Measurements from ENCODE around the gene RHEB. TPM values are rescaled to one million over a fixed set of nuclear protein-coding genes. Genes with fewer than 3 reads are reported as not detected.
A peak's percentile ranks its signal among the peaks of the same experiment; 100 is the strongest.

Gene RHEB
- total RNA-seq, 1 donor from 2014 or later = 88.2 TPM

DNA sequence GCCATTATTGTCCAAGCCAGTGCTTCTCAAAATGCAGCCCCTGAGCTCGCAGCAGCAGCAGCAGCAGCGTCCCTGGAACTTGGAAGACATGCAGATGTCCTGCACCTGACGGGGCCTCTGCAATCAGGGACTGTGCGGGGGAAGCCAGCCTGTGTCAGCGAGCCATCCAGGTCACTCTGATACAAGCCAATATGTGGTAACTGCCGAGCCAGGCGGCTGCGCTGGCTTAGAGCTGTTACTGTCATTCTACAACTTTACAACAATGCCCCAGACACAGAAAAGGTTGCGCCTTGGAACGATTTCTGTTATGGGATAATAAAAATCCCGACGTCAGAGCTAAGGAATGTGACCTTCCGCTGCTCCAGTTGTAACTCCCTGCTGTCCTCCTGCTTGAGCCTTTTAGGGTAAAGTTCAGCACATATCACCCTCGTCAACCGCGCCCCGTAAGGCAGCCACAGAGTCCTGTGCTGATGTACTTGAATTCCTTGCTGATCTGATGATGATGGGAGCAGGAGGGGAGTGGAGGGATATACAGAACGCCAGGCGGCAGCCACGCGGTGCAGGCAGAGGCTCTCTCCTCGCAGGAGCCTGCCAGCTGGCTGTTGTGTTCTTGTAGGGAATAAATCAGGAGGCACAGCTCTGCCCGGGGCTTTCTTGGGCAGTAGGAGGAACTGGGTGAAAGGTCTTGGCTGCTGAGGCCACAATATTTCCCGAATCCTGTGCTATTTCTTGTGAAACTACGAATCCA, 59.8 kb downstream of the RHEB start:
- peaks cover 19% of the 10 kb centered on the region for H3K4me1 Mint-ChIP-seq (ENCODE audit: low read depth, unreplicated experiment)
- H3K9me3 Mint-ChIP-seq (ENCODE audit: unreplicated experiment) = peaks cover 2% of the 10 kb centered on the region
- H3K27me3 Mint-ChIP-seq (ENCODE audit: unreplicated experiment) = no peaks in the 10 kb centered on the region
- peak; percentile 40 for DNase-seq
- peaks cover 25% of the 10 kb centered on the region for H3K36me3 Mint-ChIP-seq (ENCODE audit: unreplicated experiment)
- H3K27ac Mint-ChIP-seq (ENCODE audit: unreplicated experiment) = peak overlapping the region; percentile 62
- no peak for TF ChIP-seq CTCF (IDR thresholded peaks at IDR 0.05; ENCODE audit: partially characterized antibody, unreplicated experiment)
- peak overlapping the region; percentile 49 for H3K4me3 Mint-ChIP-seq (ENCODE audit: unreplicated experiment)

DNA sequence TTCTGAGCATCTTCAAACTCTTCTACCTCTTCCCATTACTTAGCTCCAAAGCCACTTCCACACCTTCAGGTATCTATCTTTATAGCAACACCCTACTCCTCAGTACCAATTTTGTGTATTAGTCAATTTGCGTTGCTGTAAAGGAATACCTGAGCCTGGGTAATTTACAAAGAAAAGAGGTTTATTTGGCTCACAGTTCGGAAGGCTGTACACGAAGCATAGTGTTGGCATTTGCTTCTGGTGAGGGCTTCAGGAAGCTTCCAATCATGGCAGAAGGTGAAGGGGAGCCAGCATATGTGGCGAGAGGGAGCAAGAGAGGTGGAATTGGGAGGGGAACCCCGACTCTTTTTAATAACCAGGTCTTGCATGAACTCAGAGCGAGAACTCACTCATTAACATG, 62.2 kb downstream of the RHEB start:
- TF ChIP-seq CTCF (IDR thresholded peaks at IDR 0.05; ENCODE audit: partially characterized antibody, unreplicated experiment) = no peak
- H3K4me3 Mint-ChIP-seq (ENCODE audit: unreplicated experiment) = no peak overlapping the region
- H3K9me3 Mint-ChIP-seq (ENCODE audit: unreplicated experiment) = no peaks in the 10 kb centered on the region
- DNase-seq = no peak
- no peak overlapping the region for H3K27ac Mint-ChIP-seq (ENCODE audit: unreplicated experiment)
- peaks cover 24% of the 10 kb centered on the region for H3K4me1 Mint-ChIP-seq (ENCODE audit: low read depth, unreplicated experiment)
- H3K27me3 Mint-ChIP-seq (ENCODE audit: unreplicated experiment) = no peaks in the 10 kb centered on the region
- H3K36me3 Mint-ChIP-seq (ENCODE audit: unreplicated experiment) = peaks cover 9% of the 10 kb centered on the region

- peaks cover 2% of the 10 kb centered on the region for H3K9me3 Mint-ChIP-seq (ENCODE audit: unreplicated experiment)
- peaks cover 24% of the 10 kb centered on the region for H3K4me1 Mint-ChIP-seq (ENCODE audit: low read depth, unreplicated experiment)
- H3K36me3 Mint-ChIP-seq (ENCODE audit: unreplicated experiment) = peaks cover 7% of the 10 kb centered on the region
- no peak overlapping the region for H3K4me3 Mint-ChIP-seq (ENCODE audit: unreplicated experiment)
- H3K27me3 Mint-ChIP-seq (ENCODE audit: unreplicated experiment) = no peaks in the 10 kb centered on the region
- TF ChIP-seq CTCF (IDR thresholded peaks at IDR 0.05; ENCODE audit: partially characterized antibody, unreplicated experiment) = no peak
- H3K27ac Mint-ChIP-seq (ENCODE audit: unreplicated experiment) = no peak overlapping the region
- DNase-seq = no peak
Observed at GRCh38 chr7:151456782-151457181, 62.9 kb downstream of the RHEB start.

- H3K27ac Mint-ChIP-seq (ENCODE audit: unreplicated experiment) = no peak overlapping the region
- no peak for TF ChIP-seq CTCF (IDR thresholded peaks at IDR 0.05; ENCODE audit: partially characterized antibody, unreplicated experiment)
- H3K4me1 Mint-ChIP-seq (ENCODE audit: low read depth, unreplicated experiment) = peaks cover 24% of the 10 kb centered on the region
- H3K9me3 Mint-ChIP-seq (ENCODE audit: unreplicated experiment) = peaks cover 2% of the 10 kb centered on the region
- no peaks in the 10 kb centered on the region for H3K27me3 Mint-ChIP-seq (ENCODE audit: unreplicated experiment)
- peaks cover 7% of the 10 kb centered on the region for H3K36me3 Mint-ChIP-seq (ENCODE audit: unreplicated experiment)
- DNase-seq = no peak
- no peak overlapping the region for H3K4me3 Mint-ChIP-seq (ENCODE audit: unreplicated experiment)
Observed at GRCh38 chr7:151456276-151456675, 63.4 kb downstream of the RHEB start.

GRCh38 chr7:151455690-151456089, 64.0 kb downstream of the RHEB start:
- peaks cover 7% of the 10 kb centered on the region for H3K36me3 Mint-ChIP-seq (ENCODE audit: unreplicated experiment)
- H3K4me3 Mint-ChIP-seq (ENCODE audit: unreplicated experiment) = no peak overlapping the region
- no peak for TF ChIP-seq CTCF (IDR thresholded peaks at IDR 0.05; ENCODE audit: partially characterized antibody, unreplicated experiment)
- H3K4me1 Mint-ChIP-seq (ENCODE audit: low read depth, unreplicated experiment) = peaks cover 19% of the 10 kb centered on the region
- H3K27ac Mint-ChIP-seq (ENCODE audit: unreplicated experiment) = no peak overlapping the region
- peaks cover 2% of the 10 kb centered on the region for H3K9me3 Mint-ChIP-seq (ENCODE audit: unreplicated experiment)
- no peaks in the 10 kb centered on the region for H3K27me3 Mint-ChIP-seq (ENCODE audit: unreplicated experiment)
- DNase-seq = no peak

Data from glutamatergic neuron (in vitro differentiated cells).